ENCODE results near the gene IGSF21. TPM values are rescaled to one million over a fixed set of nuclear protein-coding genes. Genes with fewer than 3 reads are reported as not detected.

Gene IGSF21
- total and polyA plus RNA-seq, 2 of the 8 experiments (the other 6 are each of a cell fraction or from before 2014, with no cell fraction given): 22.5 to 28.5 TPM

DNA sequence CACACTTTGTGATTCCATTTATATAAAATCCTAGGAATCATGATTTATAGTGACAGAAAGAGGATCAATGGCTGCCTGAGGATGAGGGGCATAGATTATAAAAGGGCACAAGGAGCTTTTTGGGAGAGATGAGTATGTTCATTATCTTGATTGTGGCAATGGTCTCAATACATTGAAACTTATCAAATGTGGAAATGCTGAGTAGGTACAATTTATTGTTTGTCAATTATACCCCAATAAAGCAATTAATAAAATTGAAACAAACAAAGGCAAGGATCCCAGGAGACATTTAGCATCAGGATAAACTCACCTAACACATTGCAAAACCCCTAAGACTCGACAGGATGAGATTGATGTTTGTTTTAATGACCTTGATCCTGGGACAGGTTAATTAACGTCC lies 220.1 kb downstream of the IGSF21 start:
- no peak overlapping the region for H2BK20ac ChIP-seq (ENCODE audit: low read length)
- H3K79me1 ChIP-seq (ENCODE audit: low read depth, low read length): no peaks in the 10 kb centered on the region
- peaks cover 0 to 7% (median 3%) of the 10 kb centered on the region in 4 experiments; a peak in 5 of 7 replicates for H3K4me1 ChIP-seq (replicated peaks in 1 of 4; ENCODE audit: control insufficient read depth in 3 of 4, insufficient read depth in 4 of 4, low read length in 3 of 4)
- no peak overlapping the region for H2BK15ac ChIP-seq (ENCODE audit: low read length)
- no peak overlapping the region for H3K4ac ChIP-seq (replicated peaks; ENCODE audit: insufficient read length, low read depth, low read length)
- no peak overlapping the region for H4K91ac ChIP-seq (replicated peaks; ENCODE audit: insufficient read length, low read length)
- H3K27ac ChIP-seq (ENCODE audit: low read depth, low read length): no peak overlapping the region
- H3K4me3 ChIP-seq (ENCODE audit: extremely low read depth in 1 of 4, insufficient read depth in 2 of 4, low read depth in 3 of 4, low read length in 4 of 4): no peak overlapping the region
- peaks cover 0 to 4% (median under 1%) of the 10 kb centered on the region in 4 experiments; a peak in 2 of 7 replicates for H3K27me3 ChIP-seq (replicated peaks in 1 of 4; ENCODE audit: control insufficient read depth in 3 of 4, extremely low read depth in 1 of 4, insufficient read depth in 3 of 4, low read length in 3 of 4)
- H3K18ac ChIP-seq (ENCODE audit: extremely low read depth, low read length): no peak overlapping the region
- no peak overlapping the region for H2AK5ac ChIP-seq (ENCODE audit: low read depth, low read length)
- no peak for FAIRE-seq
- no peak overlapping the region for H2BK12ac ChIP-seq (ENCODE audit: low read depth, low read length)
- H2BK5ac ChIP-seq (ENCODE audit: low read depth, low read length): no peak overlapping the region
- H3K23me2 ChIP-seq (ENCODE audit: low read depth, low read length): no peaks in the 10 kb centered on the region
- 79% methylated on average over 2 of the region's 2 CpGs; no CpG with 5 or more reads in 1 of the 2 experiments for WGBS, 2 experiments (ENCODE audit: extremely low coverage in 1 of 2, insufficient coverage in 1 of 2, insufficient read length in 1 of 2, insufficient replicate concordance in 2 of 2, low coverage in 1 of 2, low lambda C conversion rate in 2 of 2, missing lambda C conversion rate in 1 of 2)
- ChIA-PET CTCF (ENCODE audit: partially characterized antibody) (interaction anchor here (0.9 to 12.2 kb wide), 7 partner anchors 19 to 248 kb away, joined by 3 to 132 read pairs (median 3); partner anchors contain the start of gene KLHDC7A), POLR2A (ENCODE audit: partially characterized antibody) (no interaction called here)
- no peak overlapping the region for H2BK120ac ChIP-seq (replicated peaks; ENCODE audit: low read depth, low read length)
- no peak overlapping the region for H3K4me2 ChIP-seq (ENCODE audit: insufficient read depth in 1 of 2, low read depth in 2 of 2, low read length in 2 of 2)
- H3K9ac ChIP-seq (replicated peaks in 1 of 4; ENCODE audit: extremely low read depth in 1 of 4, low read depth in 3 of 4, low read length in 3 of 4): no peak overlapping the region
- H4K5ac ChIP-seq (ENCODE audit: insufficient read length, low read depth, low read length): no peak overlapping the region
- no peak overlapping the region for H4K8ac ChIP-seq (ENCODE audit: extremely low read depth, insufficient read depth, low read length)
- H3K9me3 ChIP-seq (ENCODE audit: insufficient read depth in 2 of 2, low read depth in 1 of 2, low read length in 1 of 2): no peaks in the 10 kb centered on the region
- no peaks in the 10 kb centered on the region for H4K20me1 ChIP-seq (replicated peaks in 1 of 2; ENCODE audit: control insufficient read depth in 1 of 2, insufficient read depth in 2 of 2, low read length in 2 of 2)
- no peak for DNase-seq (ENCODE audit: low read depth in 1 of 2, low spot score in 2 of 2)
- no peak overlapping the region for H3K23ac ChIP-seq (ENCODE audit: insufficient read length)
- TF ChIP-seq SUZ12 (IDR thresholded peaks at IDR 0.05; ENCODE audit: low read length) (no peak), RBBP5 (IDR thresholded peaks at IDR 0.05; ENCODE audit: borderline replicate concordance, low read depth, low read length) (no peak), RXRA (IDR thresholded peaks at IDR 0.05; ENCODE audit: insufficient read depth, low read depth, low read length) (no peak)
- TF ChIP-seq, protein P1, sequence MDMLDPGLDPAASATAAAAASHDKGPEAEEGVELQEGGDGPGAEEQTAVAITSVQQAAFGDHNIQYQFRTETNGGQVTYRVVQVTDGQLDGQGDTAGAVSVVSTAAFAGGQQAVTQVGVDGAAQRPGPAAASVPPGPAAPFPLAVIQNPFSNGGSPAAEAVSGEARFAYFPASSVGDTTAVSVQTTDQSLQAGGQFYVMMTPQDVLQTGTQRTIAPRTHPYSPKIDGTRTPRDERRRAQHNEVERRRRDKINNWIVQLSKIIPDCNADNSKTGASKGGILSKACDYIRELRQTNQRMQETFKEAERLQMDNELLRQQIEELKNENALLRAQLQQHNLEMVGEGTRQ (IDR thresholded peaks at IDR 0.05; ENCODE audit: low read length): no peak
- H3K14ac ChIP-seq (ENCODE audit: insufficient read length): no peak overlapping the region
- no peak overlapping the region for H3K56ac ChIP-seq (replicated peaks; ENCODE audit: insufficient read length, low read depth, low read length)
- H2AFZ ChIP-seq (ENCODE audit: low read length): no peak overlapping the region
- H3K79me2 ChIP-seq (ENCODE audit: control insufficient read depth in 1 of 2, insufficient read depth in 2 of 2, low read length in 2 of 2): no peaks in the 10 kb centered on the region
- H3K36me3 ChIP-seq (ENCODE audit: control insufficient read depth in 2 of 4, insufficient read depth in 4 of 4, low read length in 3 of 4): no peaks in the 10 kb centered on the region
